ENCODE results near the gene C12orf57. TPM values are rescaled to one million over a fixed set of nuclear protein-coding genes. Genes with fewer than 3 reads are reported as not detected.

The C12orf57 gene
- polyA plus RNA-seq, 1 donor from 2014 or later = 500 TPM

DNA sequence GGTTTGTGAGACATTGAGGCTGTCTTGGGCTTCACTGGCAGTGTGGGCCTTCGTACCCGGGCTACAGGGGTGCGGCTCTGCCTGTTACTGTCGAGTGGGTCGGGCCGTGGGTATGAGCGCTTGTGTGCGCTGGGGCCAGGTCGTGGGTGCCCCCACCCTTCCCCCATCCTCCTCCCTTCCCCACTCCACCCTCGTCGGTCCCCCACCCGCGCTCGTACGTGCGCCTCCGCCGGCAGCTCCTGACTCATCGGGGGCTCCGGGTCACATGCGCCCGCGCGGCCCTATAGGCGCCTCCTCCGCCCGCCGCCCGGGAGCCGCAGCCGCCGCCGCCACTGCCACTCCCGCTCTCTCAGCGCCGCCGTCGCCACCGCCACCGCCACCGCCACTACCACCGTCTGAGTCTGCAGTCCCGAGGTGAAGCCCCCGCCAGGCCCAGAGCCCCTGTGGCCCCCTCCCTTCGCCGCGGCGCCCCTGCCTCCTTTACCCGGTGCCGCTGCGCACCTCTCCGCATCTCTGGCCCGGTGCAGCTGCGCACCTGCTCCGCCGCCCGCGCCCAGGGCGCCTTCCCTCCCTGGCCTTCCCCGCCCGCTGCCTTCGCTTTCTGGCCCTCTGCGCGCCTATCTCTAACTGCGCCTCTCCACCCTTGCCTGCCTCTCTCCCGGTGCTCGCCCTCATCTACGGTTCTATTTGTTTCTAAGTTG, 29.4 kb upstream of the C12orf57 start, which contains the start of gene ENO2:
Gene ENO2, plus strand, starts transcription at position 335 of the 701 bp plus-strand sequence. CDS start 1,253 bp downstream, outside the sequence.
- Histone ChIP-seq H3F3A (ENCODE audit: insufficient read depth, low read length, poor library complexity, severe bottlenecking) (no peaks in the 10 kb centered on the region), H2AFZ (ENCODE audit: low read depth, low read length) (peak within 1 kb of the TSS; percentile 87), H3K36me3 (ENCODE audit: insufficient read depth, low read length) (no peaks in the 10 kb centered on the region), H3K4me3 (ENCODE audit: low read length) (peak within 1 kb of the TSS; percentile 97), H3K4me2 (ENCODE audit: low read length) (peak within 1 kb of the TSS; percentile 88), H3K9me3 (ENCODE audit: low read length) (no peaks in the 10 kb centered on the region), H3K9ac (ENCODE audit: low read length) (peak within 1 kb of the TSS; percentile 96), H3K79me2 (replicated peaks; ENCODE audit: insufficient read depth, low read length) (peaks cover 16% of the 10 kb centered on the region), H4K20me1 (ENCODE audit: insufficient read depth) (no peaks in the 10 kb centered on the region), H3K9me2 (ENCODE audit: insufficient read depth, low read length) (no peaks in the 10 kb centered on the region), H3K27me3 (ENCODE audit: insufficient read depth, low read depth, low read length) (no peaks in the 10 kb centered on the region), H3K27ac (ENCODE audit: low read length) (peak within 1 kb of the TSS; percentile 93)
- TF ChIP-seq EP300 (conservative IDR thresholded peaks at IDR 0.05; ENCODE audit: poor library complexity, severe bottlenecking) (peak; percentile 34), SMC3 (conservative IDR thresholded peaks at IDR 0.05; ENCODE audit: poor library complexity) (peak; percentile 32), POLR2AphosphoS5 (IDR thresholded peaks at IDR 0.05) (peak; percentile 95), RAD21 (conservative IDR thresholded peaks at IDR 0.05) (peak; percentile 34), MXI1 (conservative IDR thresholded peaks at IDR 0.05; ENCODE audit: poor library complexity, severe bottlenecking) (peak; percentile 71), CTCF (IDR thresholded peaks at IDR 0.05; ENCODE audit: poor library complexity, severe bottlenecking) (peak; percentile 8), EZH2 (IDR thresholded peaks at IDR 0.05; ENCODE audit: borderline replicate concordance, insufficient read depth, low read length, poor library complexity, severe bottlenecking) (no peak), TAF1 (IDR thresholded peaks at IDR 0.05; ENCODE audit: low read depth) (peak; percentile 80)
- TF ChIP-seq, protein P1, sequence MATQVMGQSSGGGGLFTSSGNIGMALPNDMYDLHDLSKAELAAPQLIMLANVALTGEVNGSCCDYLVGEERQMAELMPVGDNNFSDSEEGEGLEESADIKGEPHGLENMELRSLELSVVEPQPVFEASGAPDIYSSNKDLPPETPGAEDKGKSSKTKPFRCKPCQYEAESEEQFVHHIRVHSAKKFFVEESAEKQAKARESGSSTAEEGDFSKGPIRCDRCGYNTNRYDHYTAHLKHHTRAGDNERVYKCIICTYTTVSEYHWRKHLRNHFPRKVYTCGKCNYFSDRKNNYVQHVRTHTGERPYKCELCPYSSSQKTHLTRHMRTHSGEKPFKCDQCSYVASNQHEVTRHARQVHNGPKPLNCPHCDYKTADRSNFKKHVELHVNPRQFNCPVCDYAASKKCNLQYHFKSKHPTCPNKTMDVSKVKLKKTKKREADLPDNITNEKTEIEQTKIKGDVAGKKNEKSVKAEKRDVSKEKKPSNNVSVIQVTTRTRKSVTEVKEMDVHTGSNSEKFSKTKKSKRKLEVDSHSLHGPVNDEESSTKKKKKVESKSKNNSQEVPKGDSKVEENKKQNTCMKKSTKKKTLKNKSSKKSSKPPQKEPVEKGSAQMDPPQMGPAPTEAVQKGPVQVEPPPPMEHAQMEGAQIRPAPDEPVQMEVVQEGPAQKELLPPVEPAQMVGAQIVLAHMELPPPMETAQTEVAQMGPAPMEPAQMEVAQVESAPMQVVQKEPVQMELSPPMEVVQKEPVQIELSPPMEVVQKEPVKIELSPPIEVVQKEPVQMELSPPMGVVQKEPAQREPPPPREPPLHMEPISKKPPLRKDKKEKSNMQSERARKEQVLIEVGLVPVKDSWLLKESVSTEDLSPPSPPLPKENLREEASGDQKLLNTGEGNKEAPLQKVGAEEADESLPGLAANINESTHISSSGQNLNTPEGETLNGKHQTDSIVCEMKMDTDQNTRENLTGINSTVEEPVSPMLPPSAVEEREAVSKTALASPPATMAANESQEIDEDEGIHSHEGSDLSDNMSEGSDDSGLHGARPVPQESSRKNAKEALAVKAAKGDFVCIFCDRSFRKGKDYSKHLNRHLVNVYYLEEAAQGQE (IDR thresholded peaks at IDR 0.05; ENCODE audit: borderline replicate concordance) = peak; percentile 66

DNA sequence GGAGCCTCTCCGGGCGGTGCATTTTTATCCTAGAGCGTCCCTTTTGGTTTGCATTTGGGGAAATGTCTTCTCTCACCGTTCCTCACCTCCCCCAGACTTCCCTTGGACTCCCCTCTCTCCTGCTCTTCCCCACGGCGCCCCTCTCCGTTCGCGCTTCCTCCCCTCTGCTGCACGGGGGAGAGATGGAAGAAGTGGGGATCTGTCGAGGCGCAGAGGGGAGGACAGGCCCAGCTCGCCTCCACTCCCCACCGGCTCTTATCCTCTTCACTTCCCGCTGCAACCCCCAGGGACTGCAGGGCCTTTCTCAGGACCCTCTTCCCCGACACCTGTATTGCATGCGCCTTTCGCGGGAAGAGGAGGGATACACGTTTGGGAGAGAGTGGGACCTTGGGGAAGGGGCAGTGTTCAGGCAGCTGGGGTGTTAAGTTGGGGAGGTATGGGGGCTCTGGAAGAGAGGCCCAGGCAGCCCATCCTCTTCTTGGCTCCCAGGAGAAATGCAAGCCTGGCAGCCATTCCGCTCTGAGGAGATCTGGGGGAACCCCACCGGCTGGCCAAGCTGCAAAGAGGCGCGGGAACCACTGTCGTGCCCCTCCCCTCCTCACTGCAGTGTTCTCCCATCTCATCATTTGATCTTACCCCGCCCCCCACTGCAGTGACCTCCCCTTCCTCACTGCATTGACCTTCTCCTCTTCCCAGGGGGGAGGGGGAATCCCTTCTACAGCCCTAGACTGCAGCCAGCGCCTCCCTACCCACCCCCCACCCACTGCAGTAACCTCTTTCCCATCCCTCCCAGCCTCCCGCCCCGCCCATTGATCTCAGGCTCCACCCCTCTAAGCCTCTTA, 28.7 kb upstream of the C12orf57 start:
- TF ChIP-seq TAF1 (IDR thresholded peaks at IDR 0.05; ENCODE audit: low read depth) (no peak), CTCF (IDR thresholded peaks at IDR 0.05; ENCODE audit: poor library complexity, severe bottlenecking) (no peak), EZH2 (IDR thresholded peaks at IDR 0.05; ENCODE audit: borderline replicate concordance, insufficient read depth, low read length, poor library complexity, severe bottlenecking) (no peak), SMC3 (conservative IDR thresholded peaks at IDR 0.05; ENCODE audit: poor library complexity) (no peak), EP300 (conservative IDR thresholded peaks at IDR 0.05; ENCODE audit: poor library complexity, severe bottlenecking) (no peak), MXI1 (conservative IDR thresholded peaks at IDR 0.05; ENCODE audit: poor library complexity, severe bottlenecking) (no peak), POLR2AphosphoS5 (IDR thresholded peaks at IDR 0.05) (no peak), RAD21 (conservative IDR thresholded peaks at IDR 0.05) (no peak)
- TF ChIP-seq, protein P1 (IDR thresholded peaks at IDR 0.05; ENCODE audit: borderline replicate concordance) = no peak
- no peaks in the 10 kb centered on the region for H3K36me3 ChIP-seq (ENCODE audit: insufficient read depth, low read length)
- no peaks in the 10 kb centered on the region for H3K27me3 ChIP-seq (ENCODE audit: insufficient read depth, low read depth, low read length)
- peak overlapping the region; percentile 96 for H3K9ac ChIP-seq (ENCODE audit: low read length)
- H3K79me2 ChIP-seq (replicated peaks; ENCODE audit: insufficient read depth, low read length) = peaks cover 16% of the 10 kb centered on the region
- H3K9me3 ChIP-seq (ENCODE audit: low read length) = no peaks in the 10 kb centered on the region
- H3F3A ChIP-seq (ENCODE audit: insufficient read depth, low read length, poor library complexity, severe bottlenecking) = no peaks in the 10 kb centered on the region
- H3K4me2 ChIP-seq (ENCODE audit: low read length) = peak overlapping the region; percentile 88
- peak overlapping the region; percentile 97 for H3K4me3 ChIP-seq (ENCODE audit: low read length)
- no peak overlapping the region for H2AFZ ChIP-seq (ENCODE audit: low read depth, low read length)
- peak overlapping the region; percentile 93 for H3K27ac ChIP-seq (ENCODE audit: low read length)
- H3K9me2 ChIP-seq (ENCODE audit: insufficient read depth, low read length) = no peaks in the 10 kb centered on the region
- H4K20me1 ChIP-seq (ENCODE audit: insufficient read depth) = no peaks in the 10 kb centered on the region
